Psoas muscle (tissue), 8 donors: ENCODE data around the gene NOL12. TPM values are rescaled to one million over a fixed set of nuclear protein-coding genes. Genes with fewer than 3 reads are reported as not detected.

Experiments used
- ATAC-seq, 4 donors: fragments of 200-7000 bp; cut with Tn5 transposase; one replicate each; pipeline ENCODE4 v1.9.1; 2020; ENCODE audit warnings: moderate library complexity in 3 of 4, mild to moderate bottlenecking in 2 of 4
- DNase-seq, 2 donors: peaks; one replicate each; pipeline ENCODE4 v3.0.0-alpha.2; 2020
- H3K27ac ChIP-seq: fragments of 200-600 bp; one replicate; pipeline ENCODE4 v1.8.0; 2022
- H3K27me3 ChIP-seq, 3 donors: fragments of 200-600 bp in 1 of 3; one replicate each; pipeline versions ENCODE4 v1.6.1 to v1.8.0; 2013 to 2022; ENCODE audit warnings: low read length in 2 of 3, mild to moderate bottlenecking in 2 of 3, moderate library complexity in 1 of 3; ENCODE audit not compliant: insufficient read depth in 3 of 3
- H3K36me3 ChIP-seq, 2 donors: fragments of 200-600 bp in 1 of 2; one replicate each; pipeline versions ENCODE4 v1.6.1 to v1.8.0; 2013 to 2022; ENCODE audit warnings: low read depth in 1 of 2, mild to moderate bottlenecking in 1 of 2, moderate library complexity in 1 of 2; ENCODE audit not compliant: insufficient read depth in 1 of 2
- H3K4me1 ChIP-seq: fragments of 200-600 bp; one replicate; pipeline ENCODE4 v1.8.0; 2022
- H3K4me3 ChIP-seq: fragments of 200-600 bp; one replicate; pipeline ENCODE4 v1.8.0; 2022; ENCODE audit warnings: mild to moderate bottlenecking
- H3K9me3 ChIP-seq: fragments of 200-600 bp; one replicate; pipeline ENCODE4 v1.8.0; 2022
- WGBS, 3 donors: extraction: QIAGEN DNeasy Blood & Tissue Kit; methylation state at CpG; one replicate each; pipeline versions ENCODE4 v1.1.6 to v1.1.7; 2013; 5-methylcytosine and 5-hydroxymethylcytosine counted together
- intact Hi-C, 2 donors: fragments of 100-400 bp; cut with DNase I; formaldehyde crosslinking; loops; one replicate each; pipeline versions ENCODE4 v1.11.0 to v1.14.2; 2022
- polyA plus RNA-seq, 3 donors: library from polyadenylated mRNA; stranded (reverse); fragments of 200-250 nt; gene quantifications; one replicate each; pipeline ENCODE4 v1.2.3, GENCODE V29; 2013
- total RNA-seq, 4 donors: library from RNA; stranded (reverse); fragmentation: NEBNext Ultra II Directional in 2 of 4; extraction: Animal tissue kit (Norgen Biotek cat#: 25700) in 2 of 4; gene quantifications; one replicate each; pipeline versions ENCODE4 v1.2.1 to v1.2.4, GENCODE V29; 2021 to 2023
- TF ChIP-seq, protein P1 (sequence below): fragments of 200-600 bp; IDR thresholded peaks from one replicate; pipeline ENCODE4 v1.8.0; 2022; ENCODE audit warnings: antibody characterized with exemption
- donor health status: healthy with polysubstance abuse.
- donor health status: DM: no; HTN: no; CAD: no; lungs with moderate emphysema.
- donor health status: Bipolar disorder and iron deficiency.
- donor health status: healthy.
- donor health status: DM: yes; HTN: yes; CAD: no.
- donor health status: DM: no; HTN: no; CAD: no.
- donor health status: DM: no; HTN: no; CAD: no.
- donor health status: DM: yes; HTN: yes; CAD: no.

The NOL12 gene
- total and polyA plus RNA-seq, 7 donors, result 11.9 to 43.4 (median 15.4) TPM

GRCh38 chr22:37662039-37662438, 24.1 kb upstream of the NOL12 start:
- peak overlapping the region; percentile 78 for H3K27ac ChIP-seq
- intact Hi-C loops, result no loop called here
- peaks cover 40% of the 10 kb centered on the region for H3K4me1 ChIP-seq
- TF ChIP-seq, protein P1, sequence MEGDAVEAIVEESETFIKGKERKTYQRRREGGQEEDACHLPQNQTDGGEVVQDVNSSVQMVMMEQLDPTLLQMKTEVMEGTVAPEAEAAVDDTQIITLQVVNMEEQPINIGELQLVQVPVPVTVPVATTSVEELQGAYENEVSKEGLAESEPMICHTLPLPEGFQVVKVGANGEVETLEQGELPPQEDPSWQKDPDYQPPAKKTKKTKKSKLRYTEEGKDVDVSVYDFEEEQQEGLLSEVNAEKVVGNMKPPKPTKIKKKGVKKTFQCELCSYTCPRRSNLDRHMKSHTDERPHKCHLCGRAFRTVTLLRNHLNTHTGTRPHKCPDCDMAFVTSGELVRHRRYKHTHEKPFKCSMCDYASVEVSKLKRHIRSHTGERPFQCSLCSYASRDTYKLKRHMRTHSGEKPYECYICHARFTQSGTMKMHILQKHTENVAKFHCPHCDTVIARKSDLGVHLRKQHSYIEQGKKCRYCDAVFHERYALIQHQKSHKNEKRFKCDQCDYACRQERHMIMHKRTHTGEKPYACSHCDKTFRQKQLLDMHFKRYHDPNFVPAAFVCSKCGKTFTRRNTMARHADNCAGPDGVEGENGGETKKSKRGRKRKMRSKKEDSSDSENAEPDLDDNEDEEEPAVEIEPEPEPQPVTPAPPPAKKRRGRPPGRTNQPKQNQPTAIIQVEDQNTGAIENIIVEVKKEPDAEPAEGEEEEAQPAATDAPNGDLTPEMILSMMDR, result no peak
- H3K4me3 ChIP-seq, result no peak overlapping the region
- no peaks in the 10 kb centered on the region for H3K9me3 ChIP-seq
- H3K36me3 ChIP-seq, result peaks cover 0 to 15% of the 10 kb centered on the region in 2 donors
- H3K27me3 ChIP-seq, result no peaks in the 10 kb centered on the region
- WGBS, 3 donors, result 66 to 80% (median 71%) methylated on average over 5 of the region's 5 CpGs
- DNase-seq, result no peak
- no peak for ATAC-seq

DNA sequence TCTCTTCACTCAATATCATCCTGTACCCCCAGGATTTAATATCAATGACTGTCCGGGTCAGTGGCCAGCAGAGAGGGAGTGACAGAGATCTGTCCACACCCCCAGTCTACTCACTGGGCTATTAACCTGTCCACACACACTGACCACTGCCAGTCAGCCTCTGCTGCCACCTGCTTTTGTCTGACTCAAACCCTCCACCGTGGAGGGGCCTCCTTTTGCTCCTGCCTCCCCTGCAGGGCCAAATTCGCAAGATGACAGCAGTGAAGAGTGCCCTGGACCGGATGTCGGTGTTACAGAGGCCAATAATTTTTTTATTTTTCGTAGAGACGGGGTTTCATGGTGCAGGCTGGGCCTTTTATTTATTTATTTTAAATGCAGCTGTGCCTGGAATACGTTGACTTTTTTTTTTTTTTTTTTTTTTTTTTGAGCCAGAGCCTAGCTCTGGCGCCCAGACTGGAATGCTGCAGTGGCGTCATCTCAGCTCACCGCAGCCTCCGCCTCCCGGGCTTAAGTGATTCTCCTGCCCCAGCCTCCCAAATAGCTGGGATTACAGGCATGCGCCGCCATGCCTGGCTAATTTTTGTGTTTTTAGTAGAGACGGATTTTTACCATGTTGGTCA, 22.5 kb upstream of the NOL12 start:
- ATAC-seq, result peak in 2 of 4 donors; percentile 72
- H3K36me3 ChIP-seq, result peaks cover 0 to 15% of the 10 kb centered on the region in 2 donors
- no peaks in the 10 kb centered on the region for H3K9me3 ChIP-seq
- no peak overlapping the region for H3K4me3 ChIP-seq
- H3K27ac ChIP-seq, result peak overlapping the region; percentile 46
- no peaks in the 10 kb centered on the region for H3K27me3 ChIP-seq
- DNase-seq, result peak in 1 of 2 donors; percentile 74
- peaks cover 47% of the 10 kb centered on the region for H3K4me1 ChIP-seq
- TF ChIP-seq, protein P1, result no peak
- WGBS, 3 donors, result 42 to 70% (median 46%) methylated on average over 16 of the region's 16 CpGs
- intact Hi-C loops, result no loop called here

- DNase-seq (no peak), ATAC-seq (no peak)
- intact Hi-C loops, result no loop called here
- Histone ChIP-seq H3K4me3 (no peak overlapping the region), H3K27me3 (no peaks in the 10 kb centered on the region), H3K36me3 (peaks cover 0 to 15% of the 10 kb centered on the region in 2 donors), H3K27ac (peak overlapping the region; percentile 36), H3K9me3 (no peaks in the 10 kb centered on the region), H3K4me1 (peaks cover 44% of the 10 kb centered on the region)
- WGBS, 3 donors, result 27 to 44% (median 31%) methylated on average over 16 of the region's 16 CpGs
- TF ChIP-seq, protein P1, result no peak
These were observed 21.7 kb upstream of the NOL12 start for GRCh38 chr22:37664249-37665101.

GRCh38 chr22:37665487-37665886, 20.7 kb upstream of the NOL12 start:
- no peaks in the 10 kb centered on the region for H3K27me3 ChIP-seq
- H3K9me3 ChIP-seq, result no peaks in the 10 kb centered on the region
- intact Hi-C loops, result no loop called here
- TF ChIP-seq, protein P1, result no peak
- H3K4me3 ChIP-seq, result no peak overlapping the region
- peaks cover 34% of the 10 kb centered on the region for H3K4me1 ChIP-seq
- DNase-seq (no peak), ATAC-seq (no peak)
- no peak overlapping the region for H3K27ac ChIP-seq
- 89 to 92% (median 90%) methylated on average over 24 of the region's 24 CpGs for WGBS, 3 donors
- peaks cover 0 to 15% of the 10 kb centered on the region in 2 donors for H3K36me3 ChIP-seq
